Measurements from ENCODE around the gene ADAM22.

Gene ADAM22

GRCh38 chr7:88176190-88176589, 242.1 kb downstream of the ADAM22 start:
- DNase-seq, result no peak

- DNase-seq, result no peak
Measured at GRCh38 chr7:88183051-88183450, 249.0 kb downstream of the ADAM22 start.

- no peak for DNase-seq
Measured at GRCh38 chr7:88184848-88185304, 250.8 kb downstream of the ADAM22 start.

GRCh38 chr7:88185650-88186049, 251.6 kb downstream of the ADAM22 start:
- DNase-seq, result no peak

GRCh38 chr7:88191911-88192310, 257.9 kb downstream of the ADAM22 start:
- DNase-seq, result no peak

GRCh38 chr7:88200261-88200660, 266.2 kb downstream of the ADAM22 start:
- DNase-seq, result no peak

GRCh38 chr7:88200789-88201188, 266.7 kb downstream of the ADAM22 start:
- DNase-seq, result no peak

GRCh38 chr7:88201305-88201704, 267.3 kb downstream of the ADAM22 start:
- DNase-seq, result no peak

- DNase-seq, result no peak
Measured at GRCh38 chr7:88202278-88202677, 268.2 kb downstream of the ADAM22 start.

GRCh38 chr7:88202799-88203198, 268.7 kb downstream of the ADAM22 start:
- DNase-seq, result no peak

GRCh38 chr7:88203401-88203800, 269.4 kb downstream of the ADAM22 start:
- DNase-seq, result no peak

- no peak for DNase-seq
Measured at GRCh38 chr7:88204525-88205110, 270.6 kb downstream of the ADAM22 start.

GRCh38 chr7:88205179-88205578, 271.1 kb downstream of the ADAM22 start:
- DNase-seq, result no peak

- no peak for DNase-seq
Measured at GRCh38 chr7:88206254-88206653, 272.2 kb downstream of the ADAM22 start.

- DNase-seq, result no peak
Measured at GRCh38 chr7:88208521-88208920, 274.5 kb downstream of the ADAM22 start.

GRCh38 chr7:88212918-88213317, 278.9 kb downstream of the ADAM22 start:
- no peak for DNase-seq

GRCh38 chr7:88214456-88214855, 280.4 kb downstream of the ADAM22 start:
- no peak for DNase-seq

GRCh38 chr7:88215295-88215694, 281.2 kb downstream of the ADAM22 start:
- no peak for DNase-seq

GRCh38 chr7:88216276-88216675, 282.2 kb downstream of the ADAM22 start:
- no peak for DNase-seq

GRCh38 chr7:88217675-88218428, 283.8 kb downstream of the ADAM22 start:
- no peak for DNase-seq

GRCh38 chr7:88218429-88218745, 284.3 kb downstream of the ADAM22 start:
- DNase-seq, result no peak

GRCh38 chr7:88218836-88219605, 285.0 kb downstream of the ADAM22 start:
- DNase-seq, result no peak

- peak; percentile 39 for DNase-seq
Measured at GRCh38 chr7:88219781-88220747, 286.0 kb downstream of the ADAM22 start, which contains the start of gene SRI. SRI (minus strand) TSS chr7:88220038; CDS start chr7:88220026, 12 bp downstream.
